ENCODE measurements around the gene DMD. TPM values are rescaled to one million over a fixed set of nuclear protein-coding genes. Genes with fewer than 3 reads are reported as not detected.

The DMD gene
- total RNA-seq, 1 donor from 2014 or later = 1.7 TPM

GRCh38 chrX:32524385-32524784, 687.0 kb downstream of the DMD start:
- no peak for TF ChIP-seq CTCF (IDR thresholded peaks at IDR 0.05; ENCODE audit: partially characterized antibody, unreplicated experiment)
- H3K4me3 Mint-ChIP-seq (ENCODE audit: unreplicated experiment) = no peak overlapping the region
- no peaks in the 10 kb centered on the region for H3K36me3 Mint-ChIP-seq (ENCODE audit: unreplicated experiment)
- DNase-seq = no peak
- H3K4me1 Mint-ChIP-seq (ENCODE audit: low read depth, unreplicated experiment) = no peaks in the 10 kb centered on the region
- H3K27ac Mint-ChIP-seq (ENCODE audit: unreplicated experiment) = no peak overlapping the region
- H3K9me3 Mint-ChIP-seq (ENCODE audit: unreplicated experiment) = no peaks in the 10 kb centered on the region
- H3K27me3 Mint-ChIP-seq (ENCODE audit: unreplicated experiment) = peaks cover 3% of the 10 kb centered on the region

GRCh38 chrX:32520789-32521188, 690.6 kb downstream of the DMD start:
- peaks cover 3% of the 10 kb centered on the region for H3K27me3 Mint-ChIP-seq (ENCODE audit: unreplicated experiment)
- H3K36me3 Mint-ChIP-seq (ENCODE audit: unreplicated experiment) = no peaks in the 10 kb centered on the region
- no peak for DNase-seq
- H3K9me3 Mint-ChIP-seq (ENCODE audit: unreplicated experiment) = no peaks in the 10 kb centered on the region
- H3K27ac Mint-ChIP-seq (ENCODE audit: unreplicated experiment) = no peak overlapping the region
- no peak for TF ChIP-seq CTCF (IDR thresholded peaks at IDR 0.05; ENCODE audit: partially characterized antibody, unreplicated experiment)
- H3K4me3 Mint-ChIP-seq (ENCODE audit: unreplicated experiment) = no peak overlapping the region
- H3K4me1 Mint-ChIP-seq (ENCODE audit: low read depth, unreplicated experiment) = no peaks in the 10 kb centered on the region

- no peak overlapping the region for H3K27ac Mint-ChIP-seq (ENCODE audit: unreplicated experiment)
- peaks cover 1% of the 10 kb centered on the region for H3K9me3 Mint-ChIP-seq (ENCODE audit: unreplicated experiment)
- no peak for DNase-seq
- H3K4me1 Mint-ChIP-seq (ENCODE audit: low read depth, unreplicated experiment) = no peaks in the 10 kb centered on the region
- no peak overlapping the region for H3K4me3 Mint-ChIP-seq (ENCODE audit: unreplicated experiment)
- H3K27me3 Mint-ChIP-seq (ENCODE audit: unreplicated experiment) = peaks cover 1% of the 10 kb centered on the region
- no peak for TF ChIP-seq CTCF (IDR thresholded peaks at IDR 0.05; ENCODE audit: partially characterized antibody, unreplicated experiment)
- H3K36me3 Mint-ChIP-seq (ENCODE audit: unreplicated experiment) = no peaks in the 10 kb centered on the region
These were observed 696.4 kb downstream of the DMD start for GRCh38 chrX:32514986-32515385.

GRCh38 chrX:32501606-32502005, 709.7 kb downstream of the DMD start:
- Mint-ChIP-seq H3K27ac (ENCODE audit: unreplicated experiment) (no peak overlapping the region), H3K4me3 (ENCODE audit: unreplicated experiment) (no peak overlapping the region), H3K9me3 (ENCODE audit: unreplicated experiment) (no peaks in the 10 kb centered on the region), H3K4me1 (ENCODE audit: low read depth, unreplicated experiment) (peaks cover 2% of the 10 kb centered on the region), H3K27me3 (ENCODE audit: unreplicated experiment) (no peaks in the 10 kb centered on the region), H3K36me3 (ENCODE audit: unreplicated experiment) (no peaks in the 10 kb centered on the region)
- no peak for TF ChIP-seq CTCF (IDR thresholded peaks at IDR 0.05; ENCODE audit: partially characterized antibody, unreplicated experiment)
- DNase-seq = no peak

- no peak for TF ChIP-seq CTCF (IDR thresholded peaks at IDR 0.05; ENCODE audit: partially characterized antibody, unreplicated experiment)
- no peaks in the 10 kb centered on the region for H3K36me3 Mint-ChIP-seq (ENCODE audit: unreplicated experiment)
- peaks cover under 1% of the 10 kb centered on the region for H3K4me1 Mint-ChIP-seq (ENCODE audit: low read depth, unreplicated experiment)
- no peak for DNase-seq
- H3K27ac Mint-ChIP-seq (ENCODE audit: unreplicated experiment) = no peak overlapping the region
- H3K9me3 Mint-ChIP-seq (ENCODE audit: unreplicated experiment) = no peaks in the 10 kb centered on the region
- no peaks in the 10 kb centered on the region for H3K27me3 Mint-ChIP-seq (ENCODE audit: unreplicated experiment)
- no peak overlapping the region for H3K4me3 Mint-ChIP-seq (ENCODE audit: unreplicated experiment)
These were observed 714.7 kb downstream of the DMD start for GRCh38 chrX:32496671-32497070.
